Bronchial epithelial cell (primary cell): ENCODE results near the gene MLXIPL. TPM values are rescaled to one million over a fixed set of nuclear protein-coding genes. Genes with fewer than 3 reads are reported as not detected.
"Not testable (repeated sequence)": the region's sequence is repeated elsewhere in the genome, so short reads cannot be mapped to it uniquely, and the experiment has no call there.

Experiments used
- DNase-seq: peaks from one replicate; pipeline ENCODE4 v3.0.0-alpha.2; 2010; ENCODE audit warnings: low read depth
- FAIRE-seq: peaks from 2 replicates; lab custom pipeline; 2011; peaks lifted over from hg19 to GRCh38; lab: Jason Lieb, UNC
- H3K27me3 ChIP-seq: 2 replicates; pipeline ENCODE4 v1.5.1; 2011; ENCODE audit warnings: low read length; ENCODE audit not compliant: control insufficient read depth, insufficient read depth
- H3K36me3 ChIP-seq: 2 replicates; pipeline ENCODE4 v1.5.1; 2011; ENCODE audit warnings: low read length; ENCODE audit not compliant: control insufficient read depth, insufficient read depth
- H3K4me3 ChIP-seq: 2 replicates; pipeline ENCODE4 v1.5.1; 2011; ENCODE audit warnings: mild to moderate bottlenecking, low read depth, low read length, control low read depth
- CTCF ChIP-seq: IDR thresholded peaks from 2 replicates; pipeline ENCODE4 v1.5.1; 2011; ENCODE audit warnings: mild to moderate bottlenecking, moderate library complexity, low read length, control low read depth, inconsistent platforms; ENCODE audit not compliant: insufficient read depth, severe bottlenecking
- total RNA-seq: library from RNA; depleted of rRNA; stranded (reverse); fragments of >200 nt; gene quantifications from 2 replicates; pipeline ENCODE4 v1.2.1, GENCODE V29; 2014

Gene MLXIPL
- total RNA-seq, 1 donor from 2014 or later = not detected

GRCh38 chr7:73668886-73669230 lies 44.5 kb upstream of the MLXIPL start:
- DNase-seq (no peak), FAIRE-seq (no peak)
- no peak for TF ChIP-seq CTCF
- H3K4me3 ChIP-seq = no peak overlapping the region
- no peaks in the 10 kb centered on the region for H3K36me3 ChIP-seq
- no peaks in the 10 kb centered on the region for H3K27me3 ChIP-seq

GRCh38 chr7:73668103-73668885 lies 44.0 kb upstream of the MLXIPL start:
- Histone ChIP-seq H3K27me3 (no peaks in the 10 kb centered on the region), H3K4me3 (peak overlapping the region; percentile 36), H3K36me3 (no peaks in the 10 kb centered on the region)
- TF ChIP-seq CTCF = no peak
- DNase-seq = no peak
- FAIRE-seq = no peak

- no peaks in the 10 kb centered on the region for H3K36me3 ChIP-seq
- peak; percentile 54 for DNase-seq
- TF ChIP-seq CTCF = peak; percentile 69
- no peaks in the 10 kb centered on the region for H3K27me3 ChIP-seq
- FAIRE-seq = no peak
- peak within 1 kb of the TSS; percentile 36 for H3K4me3 ChIP-seq
Observed at GRCh38 chr7:73667344-73668102, 43.2 kb upstream of the MLXIPL start, which contains the start of gene VPS37D. Gene VPS37D, plus strand, starts transcription at chr7:73667831. Its CDS starts 128 bp downstream, at chr7:73667959.

DNA sequence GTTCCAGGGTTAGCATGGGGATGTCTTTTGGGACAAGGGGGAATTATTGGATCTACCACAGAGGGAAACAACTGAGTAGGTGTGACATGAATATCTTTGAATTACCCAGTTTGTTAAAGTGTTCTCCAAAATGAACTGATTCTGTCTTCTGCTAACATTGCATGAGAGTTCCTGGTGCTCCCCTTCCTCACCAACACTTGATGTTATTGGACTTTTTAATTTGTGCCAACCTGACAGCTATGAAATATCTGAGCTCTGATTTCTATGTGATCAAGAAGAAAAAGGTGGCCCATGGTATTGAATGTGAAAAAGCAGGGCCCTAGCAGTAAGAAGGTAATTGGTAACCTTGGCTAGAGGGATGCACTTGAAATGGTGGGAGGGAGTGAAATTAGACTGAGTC lies 38.7 kb upstream of the MLXIPL start:
- FAIRE-seq (no peak), DNase-seq (no peak)
- H3K36me3 ChIP-seq = no peaks in the 10 kb centered on the region
- no peaks in the 10 kb centered on the region for H3K27me3 ChIP-seq
- TF ChIP-seq CTCF = no peak
- no peak overlapping the region for H3K4me3 ChIP-seq

DNA sequence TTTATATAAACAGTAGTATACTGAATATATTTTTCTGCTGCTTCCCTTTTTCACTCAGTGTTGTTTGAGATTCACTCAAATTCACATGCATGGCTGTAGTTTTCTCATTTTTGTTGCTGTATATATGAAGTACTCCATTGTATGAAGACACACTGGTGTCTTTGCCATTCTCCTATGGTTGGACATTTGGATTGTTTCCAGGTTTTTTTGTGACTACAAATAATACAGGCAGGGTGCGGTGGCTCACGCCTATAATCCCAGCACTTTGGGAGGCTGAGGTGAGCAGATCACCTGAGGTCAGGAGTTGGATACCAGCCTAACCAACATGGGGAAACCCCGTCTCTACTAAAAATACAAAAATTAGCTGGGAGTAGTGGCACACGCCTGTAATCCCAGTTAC lies 36.3 kb upstream of the MLXIPL start:
- not testable (repeated sequence) for FAIRE-seq

DNA sequence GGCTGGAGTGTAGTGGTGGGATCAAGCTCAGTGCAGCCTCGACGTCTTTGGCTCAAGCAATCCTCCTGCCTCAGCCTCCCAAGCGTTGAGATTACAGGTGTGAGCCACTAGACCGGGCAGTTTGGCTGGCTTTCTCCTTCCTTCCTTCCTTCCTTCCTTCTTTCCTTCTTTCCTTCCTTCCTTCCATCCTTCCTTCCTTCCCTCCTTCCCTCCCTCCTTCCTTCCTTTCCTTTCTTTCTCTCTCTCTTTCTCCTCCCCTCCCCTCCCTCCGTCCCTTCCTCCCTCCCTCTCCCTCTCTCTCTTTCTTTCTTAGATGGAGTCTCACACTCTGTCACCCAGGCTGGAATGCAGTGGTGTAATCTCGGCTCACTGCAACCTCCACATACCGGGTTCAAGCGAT lies 35.7 kb upstream of the MLXIPL start:
- H3K4me3 ChIP-seq = no peak overlapping the region
- no peak for FAIRE-seq
- no peaks in the 10 kb centered on the region for H3K27me3 ChIP-seq
- H3K36me3 ChIP-seq = no peaks in the 10 kb centered on the region
- DNase-seq = no peak
- TF ChIP-seq CTCF = no peak

More for the DNA sequence above, 36.3 kb upstream of the MLXIPL start:
- not testable (repeated sequence) for DNase-seq, H3K27me3 ChIP-seq, H3K36me3 ChIP-seq, H3K4me3 ChIP-seq

DNA sequence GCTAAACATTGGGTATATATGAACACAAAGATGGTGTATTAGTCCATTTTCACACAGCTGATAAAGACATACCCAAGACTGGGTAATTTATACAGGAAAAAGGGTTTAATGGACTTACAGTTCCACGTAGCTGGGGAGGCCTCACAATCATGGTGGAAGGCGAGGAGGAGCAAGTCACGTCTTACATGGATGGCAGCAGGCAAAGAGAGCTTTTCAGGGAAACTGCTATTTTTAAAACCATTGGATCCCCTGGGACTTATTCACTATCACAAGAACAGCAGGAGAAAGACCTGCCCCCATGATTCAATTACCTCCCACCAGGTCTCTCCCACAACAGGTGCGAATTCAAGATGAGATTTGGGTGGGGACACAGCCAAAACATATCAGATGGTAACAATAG lies 31.0 kb upstream of the MLXIPL start:
- not testable (repeated sequence) for H3K27me3 ChIP-seq

More for the DNA sequence above, 31.0 kb upstream of the MLXIPL start:
- H3K36me3 ChIP-seq, H3K4me3 ChIP-seq, DNase-seq, FAIRE-seq: not testable (repeated sequence)
